GM21576 (cell line): ENCODE measurements around the gene INHBC.

Experiments
- ATAC-seq: cut with Tn5 transposase; IDR thresholded peaks from one replicate; pipeline ENCODE4 v1.9.1; 2021; ENCODE audit warnings: mild to moderate bottlenecking, moderate library complexity; ENCODE audit not compliant: unreplicated experiment

Gene INHBC

DNA sequence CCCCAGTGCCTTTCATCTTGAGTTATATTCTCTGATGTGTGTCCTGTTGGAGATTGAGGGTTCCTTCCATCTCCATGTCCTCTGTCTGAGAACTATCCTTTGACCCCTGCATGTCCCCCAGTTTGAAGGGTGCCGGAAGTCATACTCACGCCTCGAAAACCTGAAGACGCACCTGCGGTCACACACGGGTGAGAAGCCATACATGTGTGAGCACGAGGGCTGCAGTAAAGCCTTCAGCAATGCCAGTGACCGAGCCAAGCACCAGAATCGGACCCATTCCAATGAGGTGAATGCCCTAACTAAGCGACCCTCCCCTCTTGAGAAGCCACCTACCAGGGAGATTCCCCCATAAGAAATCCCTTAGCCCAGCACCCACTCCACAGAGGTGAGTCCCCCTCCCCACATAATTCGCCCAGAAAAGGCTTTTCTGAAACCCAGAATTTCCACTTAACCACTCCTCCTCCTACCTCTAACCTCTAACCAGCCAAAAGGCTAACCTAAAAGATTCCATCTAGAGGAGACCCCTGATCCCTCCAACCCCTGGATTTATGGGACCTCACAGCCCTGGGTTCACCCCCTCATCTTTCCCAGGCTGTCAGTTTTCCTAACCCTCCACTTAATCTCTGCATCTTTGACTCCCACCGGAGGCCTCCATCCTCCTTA lies 32.8 kb downstream of the INHBC start:
- ATAC-seq: no peak

DNA sequence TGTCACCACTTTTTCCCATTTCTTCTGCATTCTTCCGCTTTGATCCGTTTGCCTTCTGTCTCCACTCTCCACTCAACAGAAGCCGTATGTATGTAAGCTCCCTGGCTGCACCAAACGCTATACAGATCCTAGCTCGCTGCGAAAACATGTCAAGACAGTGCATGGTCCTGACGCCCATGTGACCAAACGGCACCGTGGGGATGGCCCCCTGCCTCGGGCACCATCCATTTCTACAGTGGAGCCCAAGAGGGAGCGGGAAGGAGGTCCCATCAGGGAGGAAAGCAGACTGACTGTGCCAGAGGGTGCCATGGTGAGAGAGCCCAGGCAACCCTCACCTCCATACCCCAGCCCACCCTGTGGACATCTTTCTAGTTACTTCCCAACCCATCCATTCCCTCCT lies 33.3 kb downstream of the INHBC start:
- ATAC-seq: no peak

DNA sequence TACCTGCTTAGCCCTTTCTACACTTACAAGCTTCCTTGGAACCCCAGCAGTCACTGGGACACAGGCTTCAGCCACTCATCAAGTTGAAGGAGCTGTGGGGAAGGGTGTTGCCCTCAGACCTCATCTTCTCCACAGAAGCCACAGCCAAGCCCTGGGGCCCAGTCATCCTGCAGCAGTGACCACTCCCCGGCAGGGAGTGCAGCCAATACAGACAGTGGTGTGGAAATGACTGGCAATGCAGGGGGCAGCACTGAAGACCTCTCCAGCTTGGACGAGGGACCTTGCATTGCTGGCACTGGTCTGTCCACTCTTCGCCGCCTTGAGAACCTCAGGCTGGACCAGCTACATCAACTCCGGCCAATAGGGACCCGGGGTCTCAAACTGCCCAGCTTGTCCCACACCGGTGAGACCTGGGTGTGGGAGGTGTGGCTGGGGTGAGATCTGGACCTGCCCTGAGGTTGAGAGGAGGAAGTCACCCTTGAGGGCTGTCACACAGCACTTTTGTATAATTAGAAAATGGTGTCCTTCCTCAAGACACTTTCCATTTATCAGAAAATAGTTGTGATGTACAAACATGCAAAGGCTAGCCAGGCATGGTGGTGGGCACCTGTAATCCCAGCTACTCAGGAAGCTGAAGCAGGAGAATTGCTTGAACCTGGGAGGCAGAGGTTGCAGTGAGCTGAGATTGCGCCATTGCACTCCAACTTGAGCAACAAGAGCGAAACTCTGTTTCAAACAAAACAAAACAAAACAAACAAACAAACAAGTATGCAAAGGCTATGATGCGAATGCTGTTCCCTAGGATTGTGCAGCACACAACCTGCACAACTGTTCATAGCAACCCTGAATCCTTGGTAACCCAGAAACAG lies 34.9 kb downstream of the INHBC start:
- ATAC-seq: no peak

DNA sequence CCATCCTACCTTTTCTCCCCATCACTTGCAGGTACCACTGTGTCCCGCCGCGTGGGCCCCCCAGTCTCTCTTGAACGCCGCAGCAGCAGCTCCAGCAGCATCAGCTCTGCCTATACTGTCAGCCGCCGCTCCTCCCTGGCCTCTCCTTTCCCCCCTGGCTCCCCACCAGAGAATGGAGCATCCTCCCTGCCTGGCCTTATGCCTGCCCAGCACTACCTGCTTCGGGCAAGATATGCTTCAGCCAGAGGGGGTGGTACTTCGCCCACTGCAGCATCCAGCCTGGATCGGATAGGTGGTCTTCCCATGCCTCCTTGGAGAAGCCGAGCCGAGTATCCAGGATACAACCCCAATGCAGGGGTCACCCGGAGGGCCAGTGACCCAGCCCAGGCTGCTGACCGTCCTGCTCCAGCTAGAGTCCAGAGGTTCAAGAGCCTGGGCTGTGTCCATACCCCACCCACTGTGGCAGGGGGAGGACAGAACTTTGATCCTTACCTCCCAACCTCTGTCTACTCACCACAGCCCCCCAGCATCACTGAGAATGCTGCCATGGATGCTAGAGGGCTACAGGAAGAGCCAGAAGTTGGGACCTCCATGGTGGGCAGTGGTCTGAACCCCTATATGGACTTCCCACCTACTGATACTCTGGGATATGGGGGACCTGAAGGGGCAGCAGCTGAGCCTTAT lies 35.8 kb downstream of the INHBC start:
- ATAC-seq: no peak

DNA sequence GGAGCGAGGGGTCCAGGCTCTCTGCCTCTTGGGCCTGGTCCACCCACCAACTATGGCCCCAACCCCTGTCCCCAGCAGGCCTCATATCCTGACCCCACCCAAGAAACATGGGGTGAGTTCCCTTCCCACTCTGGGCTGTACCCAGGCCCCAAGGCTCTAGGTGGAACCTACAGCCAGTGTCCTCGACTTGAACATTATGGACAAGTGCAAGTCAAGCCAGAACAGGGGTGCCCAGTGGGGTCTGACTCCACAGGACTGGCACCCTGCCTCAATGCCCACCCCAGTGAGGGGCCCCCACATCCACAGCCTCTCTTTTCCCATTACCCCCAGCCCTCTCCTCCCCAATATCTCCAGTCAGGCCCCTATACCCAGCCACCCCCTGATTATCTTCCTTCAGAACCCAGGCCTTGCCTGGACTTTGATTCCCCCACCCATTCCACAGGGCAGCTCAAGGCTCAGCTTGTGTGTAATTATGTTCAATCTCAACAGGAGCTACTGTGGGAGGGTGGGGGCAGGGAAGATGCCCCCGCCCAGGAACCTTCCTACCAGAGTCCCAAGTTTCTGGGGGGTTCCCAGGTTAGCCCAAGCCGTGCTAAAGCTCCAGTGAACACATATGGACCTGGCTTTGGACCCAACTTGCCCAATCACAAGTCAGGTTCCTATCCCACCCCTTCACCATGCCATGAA lies 36.5 kb downstream of the INHBC start:
- no peak for ATAC-seq

DNA sequence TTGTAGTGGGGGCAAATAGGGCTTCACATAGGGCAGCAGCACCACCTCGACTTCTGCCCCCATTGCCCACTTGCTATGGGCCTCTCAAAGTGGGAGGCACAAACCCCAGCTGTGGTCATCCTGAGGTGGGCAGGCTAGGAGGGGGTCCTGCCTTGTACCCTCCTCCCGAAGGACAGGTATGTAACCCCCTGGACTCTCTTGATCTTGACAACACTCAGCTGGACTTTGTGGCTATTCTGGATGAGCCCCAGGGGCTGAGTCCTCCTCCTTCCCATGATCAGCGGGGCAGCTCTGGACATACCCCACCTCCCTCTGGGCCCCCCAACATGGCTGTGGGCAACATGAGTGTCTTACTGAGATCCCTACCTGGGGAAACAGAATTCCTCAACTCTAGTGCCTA lies 37.1 kb downstream of the INHBC start:
- ATAC-seq: no peak

DNA sequence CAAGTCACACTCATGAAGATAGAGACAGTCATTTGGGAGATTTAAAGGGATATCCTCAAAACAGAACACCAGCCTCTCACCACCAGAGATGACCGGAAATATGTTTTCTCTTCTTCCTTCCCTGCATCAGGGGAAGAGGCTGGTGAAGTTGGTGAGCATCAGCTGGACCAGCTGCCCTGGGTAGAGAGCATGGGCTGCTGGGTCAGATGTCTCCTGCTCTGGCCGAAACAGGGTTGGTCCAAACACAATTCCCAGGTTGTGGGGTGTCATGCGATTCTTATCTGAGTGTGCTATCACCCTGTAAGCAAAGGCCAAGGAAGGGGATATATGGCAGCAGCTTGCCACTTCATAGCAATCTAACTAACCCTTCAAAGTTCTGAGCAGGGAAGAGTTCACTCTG lies 37.8 kb downstream of the INHBC start:
- ATAC-seq: no peak

DNA sequence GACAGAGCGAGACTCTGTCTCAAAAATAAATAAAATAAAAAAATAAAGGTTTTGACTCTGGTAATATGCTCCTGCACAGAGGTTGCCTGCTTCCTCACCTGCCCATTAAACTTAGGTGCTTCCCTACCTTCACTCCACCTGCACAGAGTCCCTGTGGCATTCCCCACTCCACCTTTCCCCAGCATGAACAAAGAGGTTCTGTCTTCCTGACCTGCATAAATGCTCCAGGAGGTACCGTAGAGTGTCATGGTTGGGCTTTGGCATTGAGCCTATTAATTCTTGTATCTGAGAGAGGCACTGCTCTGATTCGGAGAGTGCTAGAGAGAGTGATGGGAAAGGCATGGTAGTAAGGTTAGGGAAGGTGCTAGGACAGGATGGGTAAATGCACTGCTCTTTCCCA lies 38.8 kb downstream of the INHBC start:
- no peak for ATAC-seq

DNA sequence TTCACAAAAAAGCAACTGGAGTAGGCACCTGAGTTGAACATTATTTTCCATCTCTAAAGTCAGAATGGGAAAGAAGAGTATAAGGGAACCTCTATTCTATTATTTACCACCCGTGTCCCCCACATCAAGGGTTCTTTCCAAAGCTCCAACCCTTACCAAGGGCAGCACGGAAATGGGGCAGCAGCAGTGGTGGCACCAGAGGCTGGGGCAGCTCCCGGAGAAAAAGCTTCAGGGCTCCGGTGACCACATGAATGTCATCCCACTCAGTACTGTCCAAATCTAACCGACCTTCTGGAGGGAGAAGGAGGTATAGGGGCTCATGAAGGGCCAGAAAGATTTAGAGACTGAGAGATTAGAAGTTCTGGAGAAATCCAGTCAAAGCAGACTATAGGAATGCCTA lies 39.3 kb downstream of the INHBC start:
- ATAC-seq: no peak

DNA sequence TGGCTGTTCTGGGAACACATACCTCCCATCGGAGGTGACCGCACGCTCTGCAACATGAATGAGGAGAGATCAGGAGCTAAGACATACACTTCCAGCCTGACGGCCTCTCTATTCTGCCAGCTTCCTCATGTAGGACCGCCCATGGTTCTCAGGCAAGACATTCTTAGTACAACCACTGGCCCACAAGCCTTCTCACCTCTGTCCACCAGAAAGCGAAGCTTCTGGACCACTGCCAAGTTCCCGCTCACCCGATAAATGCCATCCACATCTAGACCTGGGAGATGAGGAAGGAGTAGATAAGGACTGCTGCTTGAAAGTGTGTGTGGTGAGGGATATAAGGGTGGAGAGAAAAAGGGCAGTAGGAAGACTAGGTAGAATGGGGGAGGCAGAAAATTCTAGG lies 39.8 kb downstream of the INHBC start:
- no peak for ATAC-seq

DNA sequence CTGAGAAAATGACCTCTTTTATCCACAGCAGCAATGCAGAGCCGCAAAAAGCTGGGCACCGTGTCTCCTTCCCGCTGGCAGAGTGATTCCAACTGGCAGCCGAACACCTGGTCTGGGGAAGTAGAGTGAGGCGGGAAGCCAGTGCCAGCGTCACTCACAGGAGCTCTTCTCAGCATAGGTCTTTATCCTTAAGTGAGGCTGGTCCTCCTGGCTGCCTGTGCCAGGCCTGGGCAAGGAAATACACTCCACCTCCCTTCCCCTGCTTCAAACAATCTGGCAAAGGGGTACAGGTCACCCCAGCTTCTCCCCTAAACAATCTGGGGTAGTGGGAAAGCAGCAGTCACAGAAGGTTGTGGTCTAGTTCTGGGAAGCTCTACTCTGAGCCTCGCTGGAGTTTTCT lies 40.3 kb downstream of the INHBC start:
- no peak for ATAC-seq

DNA sequence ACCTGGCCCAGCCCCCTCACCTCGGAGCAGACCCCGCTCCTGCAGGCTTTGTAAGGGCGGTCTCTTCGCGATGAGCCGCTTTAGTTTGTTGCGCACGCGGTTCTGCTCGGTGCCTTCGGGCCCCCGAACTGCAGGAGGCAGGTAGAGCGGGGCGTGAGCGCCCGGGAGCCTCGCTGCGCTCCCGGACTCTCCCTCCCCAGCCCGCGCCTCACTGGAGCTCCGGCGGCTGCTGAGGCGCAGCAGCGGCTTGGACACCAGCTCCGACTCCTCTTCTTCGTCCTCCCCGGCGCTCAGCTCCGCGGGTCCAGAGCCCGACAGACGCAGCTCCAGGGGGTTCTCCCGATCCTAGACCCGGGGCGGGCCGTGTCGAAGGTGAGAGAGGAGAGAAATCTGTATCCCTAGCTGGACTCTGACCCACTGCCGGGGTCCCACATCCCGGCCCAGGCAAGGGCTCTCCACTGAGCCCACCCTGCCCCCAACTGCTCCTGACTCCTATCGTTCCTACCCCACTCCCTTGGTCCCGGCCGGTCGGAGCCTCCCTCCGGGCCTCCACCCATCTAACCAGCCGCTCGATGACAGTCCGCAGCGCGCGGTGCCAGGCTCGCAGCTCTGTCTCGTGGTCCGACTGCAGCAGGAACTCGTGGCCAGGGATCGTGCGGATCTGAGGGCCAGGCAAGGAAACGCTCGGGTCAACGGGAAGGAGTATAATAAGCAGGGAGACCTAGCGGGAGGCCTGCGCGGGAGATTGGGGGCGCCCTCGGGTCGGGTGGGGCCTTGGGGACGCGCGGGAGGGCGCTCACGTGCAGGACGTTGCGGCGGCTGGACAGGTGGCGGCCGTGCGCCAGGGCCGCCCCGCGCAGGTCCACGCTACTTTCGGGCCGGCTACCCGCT lies 40.9 kb downstream of the INHBC start:
- no peak for ATAC-seq

DNA sequence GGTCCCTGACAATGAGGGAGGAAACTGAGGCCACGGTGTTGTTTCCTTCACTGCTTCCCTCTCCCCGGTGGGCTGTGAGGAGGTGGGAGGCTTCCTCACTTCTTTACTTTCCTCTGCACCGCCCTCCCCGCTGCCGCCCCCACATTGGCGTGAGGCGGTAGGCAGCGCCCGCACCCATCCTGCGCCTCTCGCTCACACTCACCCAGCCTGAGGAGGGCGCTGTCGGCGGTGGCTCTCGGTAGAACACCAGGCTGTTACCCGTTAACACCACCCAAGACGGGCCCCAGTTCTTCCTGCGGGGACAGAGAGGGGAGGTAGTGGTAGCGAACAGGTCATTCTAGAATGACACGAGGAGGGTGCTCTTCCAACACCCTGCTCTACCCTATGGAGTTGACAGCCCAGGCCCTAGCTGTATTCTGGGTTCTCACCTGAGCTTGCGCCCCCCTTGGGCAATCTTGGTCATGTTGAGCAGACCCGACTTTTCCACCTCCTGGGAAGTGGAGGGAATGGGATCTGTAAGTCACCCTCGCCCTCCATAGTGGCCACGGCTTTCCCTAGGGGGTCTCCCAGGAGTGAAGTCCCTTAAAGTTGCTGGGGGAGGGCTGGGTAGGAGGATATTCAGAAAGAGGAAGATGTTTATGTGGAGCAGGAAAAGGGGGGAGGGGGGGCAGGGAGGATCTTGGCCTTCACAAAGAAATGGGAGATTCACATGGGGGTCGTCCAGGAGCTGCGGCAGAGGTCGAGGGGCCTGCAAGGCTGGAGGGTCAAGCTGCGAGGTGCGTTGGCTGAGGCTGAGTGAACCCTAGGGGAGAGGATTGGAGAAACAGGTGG lies 41.8 kb downstream of the INHBC start:
- peak; percentile 34 for ATAC-seq

DNA sequence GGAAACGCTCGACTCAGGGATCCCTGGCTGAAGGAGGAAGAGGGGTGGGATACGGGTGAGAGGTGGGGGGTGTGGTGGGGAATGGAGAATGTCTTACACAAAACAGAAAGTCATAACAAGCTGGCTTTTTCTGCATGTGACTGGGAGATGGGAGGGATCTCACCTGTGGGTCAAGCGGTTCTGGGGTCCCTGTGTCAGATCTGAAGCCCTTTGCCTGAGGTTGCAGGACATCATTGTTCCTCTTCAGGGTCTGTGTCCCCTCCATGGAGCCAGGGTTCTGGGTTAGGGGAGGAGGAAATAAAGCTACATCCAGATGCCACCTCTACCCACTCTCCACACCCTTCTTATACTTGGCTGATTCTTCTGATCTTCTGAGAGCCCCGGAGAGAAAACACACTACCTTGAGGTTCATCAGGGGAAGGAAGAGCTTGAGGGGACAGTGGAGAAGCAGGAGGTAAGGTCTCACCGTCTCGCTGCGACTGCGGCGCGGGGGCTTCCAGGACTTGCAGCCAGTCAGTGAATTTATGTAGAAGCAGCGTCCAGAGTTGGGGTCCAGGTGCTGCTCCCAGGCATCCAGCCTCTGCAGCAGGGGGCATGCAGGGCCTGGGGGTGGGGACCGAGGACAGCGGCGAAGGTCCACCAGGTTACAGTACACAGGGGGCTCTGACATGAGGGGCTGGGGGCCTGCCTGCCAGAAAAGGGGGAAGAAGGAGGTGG lies 42.6 kb downstream of the INHBC start:
- no peak for ATAC-seq

DNA sequence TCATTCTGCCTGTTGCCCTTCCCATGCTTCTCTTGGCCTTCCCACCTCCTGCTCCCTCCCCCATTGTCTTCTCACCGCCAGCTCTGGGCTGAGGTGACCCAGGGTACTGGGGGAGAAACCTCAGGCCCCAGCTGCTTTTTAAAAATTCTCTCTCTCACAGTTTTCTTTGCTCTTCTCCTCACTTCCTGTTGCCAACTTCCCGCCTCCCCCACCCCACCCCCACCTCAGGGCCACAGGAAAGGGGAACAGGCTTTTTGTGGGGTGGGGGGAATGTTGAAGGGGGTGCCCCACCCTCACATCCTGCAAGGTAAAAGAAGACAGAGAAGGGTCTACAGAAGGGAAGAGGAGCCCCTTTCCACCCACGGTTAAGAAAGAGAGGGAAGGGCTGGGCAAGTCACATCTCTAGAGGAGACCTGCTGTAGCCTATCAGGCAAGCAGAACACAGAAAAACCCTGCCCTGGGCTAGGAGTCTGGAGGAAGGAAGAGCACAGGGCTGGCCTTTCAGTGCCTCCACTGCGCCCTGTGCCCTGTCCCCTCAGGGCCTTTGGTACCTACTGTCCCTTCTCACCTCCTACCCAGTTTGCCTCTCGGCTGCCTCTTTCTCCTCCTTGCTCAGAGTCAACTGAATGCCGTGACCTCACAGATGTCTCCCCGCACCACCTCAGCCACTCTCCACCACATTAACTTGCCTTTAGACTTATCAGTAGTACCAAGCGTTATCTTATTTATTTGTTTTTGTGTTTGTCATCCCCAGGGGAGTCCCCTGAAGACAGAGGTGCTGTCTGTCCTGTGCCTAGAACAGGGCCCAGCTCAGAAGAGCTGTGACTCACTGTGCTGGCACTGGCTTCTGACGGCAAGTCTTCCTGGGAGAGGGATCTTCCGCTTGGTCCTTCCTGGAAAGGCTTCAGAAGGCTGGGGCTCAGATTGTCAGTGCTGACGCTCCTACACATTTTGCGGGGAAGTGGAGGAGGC lies 43.4 kb downstream of the INHBC start:
- peak; percentile 43 for ATAC-seq

DNA sequence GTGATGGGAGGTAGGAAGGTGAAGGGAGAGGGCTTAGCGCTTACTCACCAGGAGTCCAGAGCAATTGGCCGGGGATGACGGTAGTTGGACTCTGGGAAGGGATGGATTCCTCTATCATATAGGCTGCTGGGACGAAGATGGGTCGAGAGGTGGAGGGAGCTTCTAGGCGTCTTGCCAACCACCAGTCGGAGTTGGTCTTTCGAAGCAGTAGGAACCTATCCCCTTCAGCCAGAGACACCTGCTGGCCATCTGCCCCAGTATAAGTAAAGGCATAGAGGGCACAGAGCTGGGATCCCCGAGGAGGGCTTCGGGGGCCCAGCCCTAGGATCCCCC lies 44.4 kb downstream of the INHBC start:
- no peak for ATAC-seq

DNA sequence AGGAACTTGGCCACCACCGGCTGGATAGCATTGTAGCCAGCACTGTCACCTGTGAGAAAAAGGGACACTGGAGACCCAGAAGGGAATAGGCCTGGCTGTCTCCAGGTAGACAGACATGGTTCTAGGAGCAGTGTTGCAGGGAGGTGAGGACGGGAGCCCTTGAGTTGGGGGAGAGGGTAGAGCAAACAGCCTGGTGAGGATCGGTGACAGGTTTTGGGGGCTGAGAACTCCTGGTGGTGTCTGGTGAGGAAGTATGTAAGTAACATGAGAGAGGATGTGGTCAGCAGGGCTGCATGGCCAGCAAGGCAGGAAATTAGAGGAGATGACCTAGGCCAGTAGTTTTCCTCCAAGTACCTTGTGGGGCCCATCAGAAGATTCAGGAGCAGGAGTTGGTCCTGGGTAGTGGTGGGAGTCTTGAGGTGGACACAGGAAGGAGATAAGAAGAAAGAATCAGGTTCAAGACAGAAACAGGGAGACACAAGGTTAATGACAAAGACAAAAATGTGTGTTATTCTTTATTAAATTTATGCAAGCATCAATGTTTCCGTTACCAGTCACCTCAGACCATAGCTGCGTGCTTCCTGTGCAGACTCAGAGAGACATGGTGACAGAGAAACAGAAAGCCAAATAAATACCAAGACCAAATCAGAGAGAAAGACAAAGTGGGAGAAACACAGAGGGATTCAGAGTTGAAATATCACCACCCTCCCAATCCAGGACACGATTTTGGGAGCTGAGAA lies 45.0 kb downstream of the INHBC start, which contains the start of gene ARHGAP9:
Gene ARHGAP9 (minus strand): TSS at position 491 of the 740 bp plus-strand sequence. CDS start 460 bp downstream, at position 31.
- ATAC-seq: no peak
